Small intestine (tissue), 7 donors: ENCODE measurements around the gene COX11. TPM values are rescaled to one million over a fixed set of nuclear protein-coding genes. Genes with fewer than 3 reads are reported as not detected.

ENCODE experiments used
- DNase-seq, 2 donors: peaks; one replicate each; pipeline versions ENCODE4 v3.0.0 to v3.0.0-alpha.2; 2013
- FAIRE-seq: peaks from 2 replicates; lab custom pipeline; 2012; peaks lifted over from hg19 to GRCh38; lab: Jason Lieb, UNC
- H3K27ac ChIP-seq, 3 donors: one replicate each; pipeline ENCODE4 v1.5.1; 2013; ENCODE audit warnings: low read length in 2 of 3, mild to moderate bottlenecking in 2 of 3, control low read depth in 1 of 3, inconsistent platforms in 1 of 3, low read depth in 1 of 3, moderate library complexity in 1 of 3
- H3K27me3 ChIP-seq, 3 donors: one replicate each; pipeline ENCODE4 v1.6.1; 2013; ENCODE audit warnings: low read length in 3 of 3, inconsistent platforms in 1 of 3; ENCODE audit not compliant: control insufficient read depth in 3 of 3, insufficient read depth in 3 of 3
- H3K36me3 ChIP-seq, 3 donors: one replicate each; pipeline ENCODE4 v1.6.1; 2013; ENCODE audit warnings: low read length in 3 of 3, inconsistent platforms in 1 of 3, low read depth in 1 of 3, mild to moderate bottlenecking in 1 of 3, moderate library complexity in 1 of 3; ENCODE audit not compliant: control insufficient read depth in 3 of 3, insufficient read depth in 2 of 3
- H3K4me1 ChIP-seq, 3 donors: one replicate each; pipeline ENCODE4 v1.6.1; 2013; ENCODE audit warnings: low read length in 2 of 3, inconsistent platforms in 1 of 3, low read depth in 1 of 3, mild to moderate bottlenecking in 1 of 3, moderate library complexity in 1 of 3; ENCODE audit not compliant: control insufficient read depth in 3 of 3, insufficient read depth in 2 of 3
- H3K4me3 ChIP-seq, 3 donors: one replicate each; pipeline ENCODE4 v1.5.1; 2013; ENCODE audit warnings: low read length in 3 of 3, control low read depth in 1 of 3, inconsistent platforms in 1 of 3, low read depth in 1 of 3, mild to moderate bottlenecking in 1 of 3, moderate library complexity in 1 of 3
- H3K9me3 ChIP-seq, 2 donors: one replicate each; pipeline ENCODE4 v1.6.1; 2013; ENCODE audit warnings: low read depth in 1 of 2, low read length in 1 of 2; ENCODE audit not compliant: control insufficient read depth in 2 of 2, insufficient read depth in 1 of 2
- WGBS, 3 donors: extraction: QIAGEN DNeasy Blood & Tissue Kit; methylation state at CpG; one replicate each; pipeline ENCODE4 v1.1.7; 2013; 5-methylcytosine and 5-hydroxymethylcytosine counted together
- polyA plus RNA-seq, 4 donors: library from polyadenylated mRNA; stranded (reverse) in 3 of 4; unstranded in 1 of 4; fragments of 200-250 nt in 3 of 4; fragments of 120-200 nt in 1 of 4; gene quantifications; one replicate each; pipeline versions ENCODE4 v1.2.1 to v1.2.3, GENCODE V29; 2013
- donor health status: healthy with polysubstance abuse.
- donor health status: control.
- donor health status: control.
- donor health status: Bipolar disorder and iron deficiency.
- donor health status: healthy.

COX11 gene
- polyA plus RNA-seq, 4 donors, result 26.4 to 118 (median 55.3) TPM

DNA sequence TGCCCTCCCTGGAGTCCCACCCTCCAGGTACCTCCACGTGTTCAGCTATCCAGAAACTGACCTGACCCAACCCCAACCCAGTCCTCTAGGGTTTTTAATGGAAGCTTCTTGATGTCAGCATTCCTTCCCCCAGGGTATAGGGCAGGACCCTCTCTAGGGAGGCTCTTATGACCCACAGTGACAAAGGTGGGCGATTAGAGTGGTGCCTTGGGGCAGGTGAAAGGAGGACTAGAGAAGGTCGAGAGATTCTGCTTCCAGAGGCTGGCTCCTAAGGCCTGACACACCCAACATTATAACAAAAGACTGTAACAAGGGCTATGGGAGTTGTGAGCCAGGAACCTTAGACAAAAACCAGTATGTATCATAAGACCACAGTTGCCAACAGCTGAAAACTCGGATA, 17.2 kb downstream of the COX11 start:
- no peaks in the 10 kb centered on the region for H3K27me3 ChIP-seq
- no peak overlapping the region for H3K4me3 ChIP-seq
- WGBS, 3 donors, result 62 to 90% (median 62%) methylated on average over 4 of the region's 4 CpGs
- no peak for DNase-seq
- H3K4me1 ChIP-seq, result peaks cover 3 to 16% (median 7%) of the 10 kb centered on the region in 3 donors
- no peak overlapping the region for H3K27ac ChIP-seq
- FAIRE-seq, result no peak
- peaks cover 8 to 41% (median 10%) of the 10 kb centered on the region in 3 donors for H3K36me3 ChIP-seq
- H3K9me3 ChIP-seq, result peaks cover 0 to 3% of the 10 kb centered on the region in 2 donors

DNA sequence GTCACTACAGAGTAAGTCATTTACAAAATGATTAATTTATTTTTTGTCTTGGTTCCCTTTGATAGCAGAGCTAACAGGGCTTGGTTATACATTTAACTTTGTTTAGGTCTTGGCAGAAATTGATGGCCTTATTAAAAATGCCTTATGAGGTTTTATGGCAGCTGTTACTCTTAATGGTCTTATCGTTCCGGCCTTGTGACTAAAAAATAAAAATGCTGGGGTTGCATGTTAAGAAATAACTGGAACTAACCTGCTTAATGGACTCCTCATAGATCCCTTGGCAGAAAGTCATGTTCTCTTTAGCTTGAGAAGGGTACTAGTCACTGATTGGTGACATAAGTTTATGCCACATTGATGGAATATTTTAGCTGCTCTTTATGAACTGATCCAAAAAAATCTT, 18.3 kb downstream of the COX11 start:
- 28 to 51% (median 32%) methylated on average over 2 of the region's 2 CpGs for WGBS, 3 donors
- no peaks in the 10 kb centered on the region for H3K27me3 ChIP-seq
- H3K27ac ChIP-seq, result peak overlapping the region in 1 of 3 donors; percentile 75
- DNase-seq (peak; percentile 61 to 80), FAIRE-seq (no peak)
- H3K4me3 ChIP-seq, result no peak overlapping the region
- peaks cover 3 to 16% (median 7%) of the 10 kb centered on the region in 3 donors for H3K4me1 ChIP-seq
- peaks cover 5 to 34% (median 10%) of the 10 kb centered on the region in 3 donors for H3K36me3 ChIP-seq
- peaks cover 0 to 3% of the 10 kb centered on the region in 2 donors for H3K9me3 ChIP-seq

DNA sequence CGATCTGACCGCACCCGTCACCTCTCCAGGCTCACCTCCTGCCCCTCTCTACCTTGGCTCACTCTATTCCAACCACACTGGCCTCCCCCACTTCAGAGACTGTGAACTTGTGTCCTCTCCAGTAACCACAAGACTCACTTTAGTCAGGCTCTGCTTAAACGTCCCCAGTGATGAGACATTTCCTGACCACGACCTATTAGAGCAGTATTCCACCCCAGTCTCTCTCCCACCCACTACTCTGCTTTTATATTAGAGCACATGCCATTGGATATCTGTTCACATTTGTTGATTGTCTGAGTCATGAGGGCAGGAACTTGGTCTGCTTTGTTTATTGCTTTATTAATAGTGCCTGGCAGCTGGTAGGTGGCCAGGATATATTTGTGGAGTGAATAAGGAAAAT, 20.1 kb downstream of the COX11 start:
- peaks cover 0 to 3% of the 10 kb centered on the region in 2 donors for H3K9me3 ChIP-seq
- no peak overlapping the region for H3K4me3 ChIP-seq
- no peaks in the 10 kb centered on the region for H3K27me3 ChIP-seq
- DNase-seq (peak; percentile 11 to 70), FAIRE-seq (no peak)
- peak overlapping the region; percentile 53 to 75 (median 70) for H3K27ac ChIP-seq
- peaks cover 3 to 16% (median 7%) of the 10 kb centered on the region in 3 donors for H3K4me1 ChIP-seq
- WGBS, 3 donors, result 57 to 63% (median 60%) methylated on average over 5 of the region's 5 CpGs
- H3K36me3 ChIP-seq, result peaks cover 5 to 28% (median 10%) of the 10 kb centered on the region in 3 donors

GRCh38 chr17:54947396-54947795, 21.1 kb downstream of the COX11 start:
- FAIRE-seq (no peak), DNase-seq (peak; percentile 58 to 79)
- Histone ChIP-seq H3K4me1 (peaks cover 3 to 16% (median 7%) of the 10 kb centered on the region in 3 donors), H3K27ac (peak overlapping the region in 1 of 3 donors; percentile 36), H3K9me3 (peaks cover 0 to 3% of the 10 kb centered on the region in 2 donors), H3K27me3 (no peaks in the 10 kb centered on the region), H3K4me3 (no peak overlapping the region), H3K36me3 (peaks cover 5 to 20% (median 8%) of the 10 kb centered on the region in 3 donors)
- WGBS, 3 donors, result 77 to 88% (median 84%) methylated on average over 2 of the region's 2 CpGs

GRCh38 chr17:54945671-54946070, 22.8 kb downstream of the COX11 start:
- peaks cover 0 to 3% of the 10 kb centered on the region in 2 donors for H3K9me3 ChIP-seq
- FAIRE-seq, result no peak
- no peak overlapping the region for H3K27ac ChIP-seq
- no peak overlapping the region for H3K4me3 ChIP-seq
- 82 to 94% (median 92%) methylated on average over 1 of the region's 1 CpG for WGBS, 3 donors
- no peaks in the 10 kb centered on the region for H3K27me3 ChIP-seq
- DNase-seq, result no peak
- peaks cover 0 to 14% (median 5%) of the 10 kb centered on the region in 3 donors for H3K36me3 ChIP-seq
- peaks cover 3 to 16% (median 7%) of the 10 kb centered on the region in 3 donors for H3K4me1 ChIP-seq

DNA sequence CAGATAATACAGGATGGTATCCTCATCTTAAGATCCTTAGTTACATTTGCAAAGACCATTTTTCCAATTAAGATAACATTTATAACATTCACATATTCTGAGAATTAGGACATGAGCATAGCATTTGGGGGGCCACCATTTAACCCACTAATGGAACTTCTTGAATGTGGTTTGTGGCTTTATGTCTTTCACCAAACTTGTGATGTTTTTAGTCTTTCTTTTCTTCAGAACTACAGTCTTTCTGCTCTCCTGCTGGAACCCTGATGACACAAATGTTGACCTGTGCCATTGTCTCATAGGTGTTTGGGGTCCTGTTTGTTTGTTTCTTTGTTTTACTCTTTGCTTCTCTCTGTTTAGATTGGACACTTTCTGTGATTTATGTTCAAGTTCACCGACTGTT, 23.2 kb downstream of the COX11 start:
- Histone ChIP-seq H3K4me3 (no peak overlapping the region), H3K27ac (no peak overlapping the region), H3K9me3 (peaks cover 0 to 3% of the 10 kb centered on the region in 2 donors), H3K27me3 (no peaks in the 10 kb centered on the region), H3K36me3 (peaks cover 0 to 14% (median 5%) of the 10 kb centered on the region in 3 donors), H3K4me1 (peaks cover 3 to 16% (median 7%) of the 10 kb centered on the region in 3 donors)
- 60 to 77% (median 66%) methylated on average over 1 of the region's 1 CpG for WGBS, 3 donors
- FAIRE-seq (no peak), DNase-seq (no peak)

DNA sequence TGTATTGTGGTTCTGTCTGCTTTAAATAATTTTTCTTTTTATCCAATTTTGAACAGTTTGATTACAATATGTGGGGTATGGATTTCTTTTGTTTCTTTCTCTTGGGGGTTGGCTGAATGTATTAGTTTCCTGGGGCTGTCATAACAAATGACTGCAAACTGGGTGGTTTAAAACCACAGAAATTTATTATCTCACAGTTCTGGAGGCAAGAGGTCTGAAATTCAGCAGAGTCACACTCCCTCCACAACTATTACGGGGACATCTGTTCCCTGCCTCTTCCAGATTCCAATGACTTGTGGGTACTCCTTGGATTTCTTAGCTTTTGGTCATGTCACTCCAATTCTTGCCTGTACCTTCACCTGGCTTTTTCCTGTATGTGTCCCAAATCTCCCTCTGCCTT, 23.7 kb downstream of the COX11 start:
- Histone ChIP-seq H3K4me1 (peaks cover 3 to 14% (median 7%) of the 10 kb centered on the region in 3 donors), H3K27ac (no peak overlapping the region), H3K36me3 (peaks cover 0 to 17% (median 5%) of the 10 kb centered on the region in 3 donors), H3K27me3 (no peaks in the 10 kb centered on the region), H3K9me3 (peaks cover 0 to 3% of the 10 kb centered on the region in 2 donors), H3K4me3 (no peak overlapping the region)
- no peak for FAIRE-seq
- WGBS, 3 donors, result 61 to 74% (median 68%) methylated on average over 1 of the region's 1 CpG
- DNase-seq, result no peak

- H3K27me3 ChIP-seq, result no peaks in the 10 kb centered on the region
- 93 to 95% (median 94%) methylated on average over 1 of the region's 1 CpG for WGBS, 3 donors
- H3K4me1 ChIP-seq, result no peaks in the 10 kb centered on the region
- DNase-seq (no peak), FAIRE-seq (no peak)
- H3K9me3 ChIP-seq, result no peaks in the 10 kb centered on the region
- no peak overlapping the region for H3K4me3 ChIP-seq
- H3K27ac ChIP-seq, result no peak overlapping the region
- H3K36me3 ChIP-seq, result peaks cover 2 to 21% (median 5%) of the 10 kb centered on the region in 3 donors
These were observed 27.2 kb downstream of the COX11 start for GRCh38 chr17:54941285-54941684.

- H3K4me1 ChIP-seq, result peaks cover 0 to 26% (median 7%) of the 10 kb centered on the region in 3 donors
- H3K27me3 ChIP-seq, result no peaks in the 10 kb centered on the region
- peaks cover 2 to 23% (median 2%) of the 10 kb centered on the region in 3 donors for H3K36me3 ChIP-seq
- no peak for FAIRE-seq
- 93 to 97% (median 93%) methylated on average over 1 of the region's 1 CpG for WGBS, 3 donors
- H3K9me3 ChIP-seq, result no peaks in the 10 kb centered on the region
- no peak overlapping the region for H3K27ac ChIP-seq
- H3K4me3 ChIP-seq, result no peak overlapping the region
- no peak for DNase-seq
These were observed 31.0 kb downstream of the COX11 start for GRCh38 chr17:54937426-54937825.
